ENCODE measurements around the gene AUP1. TPM values are rescaled to one million over a fixed set of nuclear protein-coding genes. Genes with fewer than 3 reads are reported as not detected.

Gene AUP1
- total and polyA plus RNA-seq, 2 donors (not counting 1 experiment from before 2014, with no cell fraction given) = 54.0 to 70.4 TPM

DNA sequence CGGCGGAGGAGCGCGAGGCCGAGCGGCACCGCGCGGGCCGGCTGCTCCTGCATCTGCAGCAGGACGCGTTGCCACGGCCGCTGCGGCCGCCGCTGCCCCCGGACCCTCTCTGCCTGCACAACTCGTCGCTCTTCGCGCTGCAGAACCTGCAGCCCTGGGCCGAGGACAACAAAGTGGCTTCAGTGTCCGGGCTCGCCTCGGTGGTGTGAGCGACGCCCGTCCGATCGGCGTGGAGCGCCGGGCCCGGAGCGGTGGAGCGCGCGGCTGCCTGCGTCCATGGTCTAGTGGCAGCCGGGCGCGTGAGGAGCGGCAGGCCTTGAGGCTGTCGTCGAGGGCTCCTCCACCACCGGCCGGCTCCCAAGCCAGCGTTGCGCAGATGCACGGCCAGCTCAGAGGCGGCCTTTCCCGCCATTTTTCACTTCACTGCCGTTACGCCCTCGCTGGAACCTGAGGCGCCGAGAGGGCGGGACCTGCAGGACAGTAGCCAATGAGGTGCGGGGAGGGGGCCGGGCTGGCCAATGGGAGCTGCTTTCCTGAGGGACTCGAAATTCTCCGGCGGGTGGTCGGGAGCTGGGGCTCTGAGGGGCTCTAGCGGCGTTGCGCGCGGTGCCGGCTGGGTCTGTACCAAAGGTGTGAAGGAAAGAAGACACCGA is 13.4 kb downstream of the AUP1 start:
- no peaks in the 10 kb centered on the region for H3K9me3 ChIP-seq (ENCODE audit: control insufficient read depth, insufficient read depth, low read depth, low read length)
- H3K27me3 ChIP-seq (ENCODE audit: control insufficient read depth, insufficient read depth, low read length) = peaks cover 92% of the 10 kb centered on the region
- H3K27ac ChIP-seq (ENCODE audit: insufficient read depth, low read length) = no peak overlapping the region
- H3K36me3 ChIP-seq (ENCODE audit: control insufficient read depth, insufficient read depth, low read length) = no peaks in the 10 kb centered on the region
- TF ChIP-seq EZH2 (IDR thresholded peaks at IDR 0.05; ENCODE audit: low read length, missing control alignments) = peak; percentile 77
- TF ChIP-seq, protein P1, sequence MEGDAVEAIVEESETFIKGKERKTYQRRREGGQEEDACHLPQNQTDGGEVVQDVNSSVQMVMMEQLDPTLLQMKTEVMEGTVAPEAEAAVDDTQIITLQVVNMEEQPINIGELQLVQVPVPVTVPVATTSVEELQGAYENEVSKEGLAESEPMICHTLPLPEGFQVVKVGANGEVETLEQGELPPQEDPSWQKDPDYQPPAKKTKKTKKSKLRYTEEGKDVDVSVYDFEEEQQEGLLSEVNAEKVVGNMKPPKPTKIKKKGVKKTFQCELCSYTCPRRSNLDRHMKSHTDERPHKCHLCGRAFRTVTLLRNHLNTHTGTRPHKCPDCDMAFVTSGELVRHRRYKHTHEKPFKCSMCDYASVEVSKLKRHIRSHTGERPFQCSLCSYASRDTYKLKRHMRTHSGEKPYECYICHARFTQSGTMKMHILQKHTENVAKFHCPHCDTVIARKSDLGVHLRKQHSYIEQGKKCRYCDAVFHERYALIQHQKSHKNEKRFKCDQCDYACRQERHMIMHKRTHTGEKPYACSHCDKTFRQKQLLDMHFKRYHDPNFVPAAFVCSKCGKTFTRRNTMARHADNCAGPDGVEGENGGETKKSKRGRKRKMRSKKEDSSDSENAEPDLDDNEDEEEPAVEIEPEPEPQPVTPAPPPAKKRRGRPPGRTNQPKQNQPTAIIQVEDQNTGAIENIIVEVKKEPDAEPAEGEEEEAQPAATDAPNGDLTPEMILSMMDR (conservative IDR thresholded peaks at IDR 0.05 in 1 of 2, IDR thresholded peaks at IDR 0.05 in 1 of 2; ENCODE audit: low read depth in 1 of 2, low read length in 2 of 2) = no peak
- H4K20me1 ChIP-seq (ENCODE audit: control insufficient read depth, extremely low read depth, insufficient read depth, low read length) = no peaks in the 10 kb centered on the region
- no peak overlapping the region for H3K4me2 ChIP-seq (ENCODE audit: extremely low read depth, insufficient read depth, low read length)
- H2AFZ ChIP-seq (ENCODE audit: low read length) = no peak overlapping the region
- H3K79me2 ChIP-seq (ENCODE audit: control insufficient read depth, insufficient read depth, low read length) = no peaks in the 10 kb centered on the region
- DNase-seq (ENCODE audit: low read depth in 2 of 2) = no peak
- H3K4me1 ChIP-seq (ENCODE audit: control insufficient read depth, extremely low read depth, insufficient read depth, low read length) = no peaks in the 10 kb centered on the region
- no peak overlapping the region for H3K4me3 ChIP-seq (replicated peaks in 1 of 4; ENCODE audit: control extremely low read depth in 1 of 4, insufficient read depth in 1 of 4, low read depth in 3 of 4, low read length in 4 of 4)
- no peak overlapping the region for H3K9ac ChIP-seq (ENCODE audit: insufficient read depth, low read length)

DNA sequence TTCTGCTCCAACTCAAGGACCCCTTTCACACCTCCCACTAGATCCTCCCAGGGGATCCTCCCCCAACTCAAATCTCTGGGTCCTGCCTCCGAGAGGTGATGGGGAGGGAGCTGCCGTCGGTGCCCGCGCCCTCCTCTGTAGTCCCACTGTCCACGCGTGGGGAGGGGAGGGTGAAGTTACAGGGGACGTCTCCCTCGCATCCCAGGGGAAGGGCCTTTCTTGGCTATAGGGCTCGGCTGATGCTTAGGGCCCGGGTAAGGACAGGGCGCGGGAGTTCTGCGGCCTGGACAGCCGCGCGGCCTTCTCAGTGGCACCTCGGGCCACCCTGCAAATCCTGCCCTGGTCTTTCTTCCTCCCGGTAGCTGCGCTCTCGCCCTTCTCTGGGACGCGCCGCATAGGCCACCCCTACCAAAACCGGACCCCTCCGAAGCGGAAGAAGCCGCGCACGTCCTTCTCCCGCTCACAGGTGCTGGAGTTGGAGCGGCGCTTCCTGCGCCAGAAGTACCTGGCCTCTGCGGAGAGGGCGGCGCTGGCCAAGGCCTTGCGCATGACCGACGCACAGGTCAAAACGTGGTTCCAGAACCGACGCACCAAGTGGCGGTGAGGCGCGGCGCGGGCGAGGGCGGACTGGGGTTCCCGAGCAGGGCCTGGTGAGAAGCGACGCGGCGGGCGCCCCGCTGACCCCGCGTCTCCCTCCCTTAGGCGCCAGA is 14.1 kb downstream of the AUP1 start:
- no peak for DNase-seq (ENCODE audit: low read depth in 2 of 2)
- no peaks in the 10 kb centered on the region for H3K79me2 ChIP-seq (ENCODE audit: control insufficient read depth, insufficient read depth, low read length)
- H3K4me1 ChIP-seq (ENCODE audit: control insufficient read depth, extremely low read depth, insufficient read depth, low read length) = no peaks in the 10 kb centered on the region
- H4K20me1 ChIP-seq (ENCODE audit: control insufficient read depth, extremely low read depth, insufficient read depth, low read length) = no peaks in the 10 kb centered on the region
- no peaks in the 10 kb centered on the region for H3K36me3 ChIP-seq (ENCODE audit: control insufficient read depth, insufficient read depth, low read length)
- H3K4me3 ChIP-seq (replicated peaks in 1 of 4; ENCODE audit: control extremely low read depth in 1 of 4, insufficient read depth in 1 of 4, low read depth in 3 of 4, low read length in 4 of 4) = no peak overlapping the region
- no peak overlapping the region for H2AFZ ChIP-seq (ENCODE audit: low read length)
- no peaks in the 10 kb centered on the region for H3K9me3 ChIP-seq (ENCODE audit: control insufficient read depth, insufficient read depth, low read depth, low read length)
- TF ChIP-seq, protein P1 (conservative IDR thresholded peaks at IDR 0.05 in 1 of 2, IDR thresholded peaks at IDR 0.05 in 1 of 2; ENCODE audit: low read depth in 1 of 2, low read length in 2 of 2) = no peak
- peak; percentile 97 for TF ChIP-seq EZH2 (IDR thresholded peaks at IDR 0.05; ENCODE audit: low read length, missing control alignments)
- peaks cover 92% of the 10 kb centered on the region for H3K27me3 ChIP-seq (ENCODE audit: control insufficient read depth, insufficient read depth, low read length)
- H3K9ac ChIP-seq (ENCODE audit: insufficient read depth, low read length) = no peak overlapping the region
- no peak overlapping the region for H3K27ac ChIP-seq (ENCODE audit: insufficient read depth, low read length)
- H3K4me2 ChIP-seq (ENCODE audit: extremely low read depth, insufficient read depth, low read length) = no peak overlapping the region

DNA sequence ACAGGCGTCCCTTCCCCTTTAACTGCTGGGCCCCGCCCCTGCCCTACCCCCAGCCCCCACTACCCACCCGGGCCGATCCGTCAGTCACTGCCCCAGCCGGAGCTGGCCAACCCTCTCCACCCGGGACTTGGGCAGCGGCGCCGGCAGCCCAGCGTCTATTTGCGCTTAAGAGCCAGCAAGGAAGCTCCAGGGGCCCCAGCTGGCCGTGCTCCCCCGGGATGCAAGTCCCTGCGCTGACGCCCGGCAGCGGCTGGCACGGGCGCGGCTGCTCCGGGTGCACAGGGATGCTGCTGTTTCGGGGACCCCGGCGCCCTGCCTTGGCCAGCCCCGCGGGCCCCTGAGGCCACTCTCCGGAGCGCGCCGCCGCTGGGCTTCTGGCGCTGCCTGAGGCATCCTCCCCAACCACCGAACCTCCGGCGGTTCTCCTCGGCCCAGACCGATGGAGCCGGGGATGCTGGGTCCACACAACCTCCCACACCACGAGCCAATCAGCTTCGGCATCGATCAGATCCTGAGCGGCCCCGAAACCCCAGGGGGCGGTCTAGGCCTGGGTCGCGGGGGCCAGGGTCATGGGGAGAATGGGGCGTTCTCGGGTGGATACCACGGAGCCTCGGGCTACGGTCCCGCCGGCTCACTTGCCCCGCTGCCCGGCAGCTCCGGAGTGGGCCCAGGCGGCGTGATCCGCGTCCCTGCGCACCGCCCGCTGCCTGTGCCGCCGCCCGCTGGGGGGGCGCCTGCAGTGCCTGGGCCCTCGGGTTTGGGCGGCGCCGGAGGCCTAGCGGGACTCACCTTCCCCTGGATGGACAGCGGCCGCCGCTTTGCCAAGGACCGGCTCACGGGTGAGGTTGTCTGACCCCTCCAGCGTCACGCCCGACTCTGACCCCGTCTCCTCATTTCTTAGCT is 14.9 kb downstream of the AUP1 start, which contains the start of gene TLX2:
Gene TLX2 (plus strand): TSS at position 83 of the 903 bp plus-strand sequence. CDS start 357 bp downstream, at position 440.
- H2AFZ ChIP-seq (ENCODE audit: low read length) = no peak within 1 kb of the TSS
- no peak for DNase-seq (ENCODE audit: low read depth in 2 of 2)

More for the DNA sequence above, 14.9 kb downstream of the AUP1 start, which contains the start of gene TLX2:
- TF ChIP-seq, protein P1 (conservative IDR thresholded peaks at IDR 0.05 in 1 of 2, IDR thresholded peaks at IDR 0.05 in 1 of 2; ENCODE audit: low read depth in 1 of 2, low read length in 2 of 2) = no peak
- TF ChIP-seq EZH2 (IDR thresholded peaks at IDR 0.05; ENCODE audit: low read length, missing control alignments) = no peak
- Histone ChIP-seq H3K79me2 (ENCODE audit: control insufficient read depth, insufficient read depth, low read length) (no peaks in the 10 kb centered on the region), H3K36me3 (ENCODE audit: control insufficient read depth, insufficient read depth, low read length) (no peaks in the 10 kb centered on the region), H3K9me3 (ENCODE audit: control insufficient read depth, insufficient read depth, low read depth, low read length) (no peaks in the 10 kb centered on the region), H3K4me3 (replicated peaks in 1 of 4; ENCODE audit: control extremely low read depth in 1 of 4, insufficient read depth in 1 of 4, low read depth in 3 of 4, low read length in 4 of 4) (peak within 1 kb of the TSS in 1 of 4 experiments; percentile 7), H3K27me3 (ENCODE audit: control insufficient read depth, insufficient read depth, low read length) (peaks cover 85% of the 10 kb centered on the region), H3K9ac (ENCODE audit: insufficient read depth, low read length) (no peak within 1 kb of the TSS), H3K27ac (ENCODE audit: insufficient read depth, low read length) (no peak within 1 kb of the TSS), H4K20me1 (ENCODE audit: control insufficient read depth, extremely low read depth, insufficient read depth, low read length) (no peaks in the 10 kb centered on the region), H3K4me1 (ENCODE audit: control insufficient read depth, extremely low read depth, insufficient read depth, low read length) (no peaks in the 10 kb centered on the region), H3K4me2 (ENCODE audit: extremely low read depth, insufficient read depth, low read length) (peak within 1 kb of the TSS; percentile 19)
